Adrenal gland (tissue), 5 donors: ENCODE results near the gene C2CD3.

Experiments used
- POLR2A ChIP-seq, 2 donors: fragments of 450-650 bp; IDR thresholded peaks; one replicate each; pipeline ENCODE4 v1.6.1; 2017; ENCODE audit warnings: antibody characterized with exemption in 2 of 2, mild to moderate bottlenecking in 2 of 2, moderate library complexity in 1 of 2
- TF ChIP-seq, protein P1 (sequence below), 6 experiments: fragments of 450-650 bp in 4 of 6; fragments of 200-600 bp in 2 of 6; sonication (generic) in 1 of 6; IDR thresholded peaks; 1 replicate in 5 of 6; 2 replicates in 1 of 6; pipeline versions ENCODE4 v1.5.1 to v1.8.0; 2016 to 2021; ENCODE audit warnings: antibody characterized with exemption in 6 of 6, mild to moderate bottlenecking in 2 of 6, moderate library complexity in 1 of 6
- donor health status: DM: no; HTN: no; CAD: no.

DNA sequence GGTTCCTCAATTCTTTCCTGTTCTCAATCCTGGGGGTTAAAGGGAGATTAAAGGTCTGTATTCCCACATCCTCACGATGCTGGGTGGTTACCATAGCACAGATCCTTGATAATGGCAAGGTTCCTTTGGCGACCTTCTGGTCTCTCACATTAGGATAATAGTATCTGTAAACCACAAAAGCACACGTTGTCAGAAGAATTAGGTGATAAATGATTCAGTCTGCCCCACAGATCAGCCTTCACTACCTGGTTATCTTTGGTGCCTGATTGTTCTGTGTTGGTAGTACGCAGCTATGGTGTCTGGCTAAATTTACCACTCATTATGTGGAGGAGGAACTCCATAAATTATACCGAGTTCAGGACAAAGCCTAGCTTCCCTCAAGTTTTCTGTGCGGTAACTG, 78.4 kb downstream of the C2CD3 start:
- TF ChIP-seq, protein P1, sequence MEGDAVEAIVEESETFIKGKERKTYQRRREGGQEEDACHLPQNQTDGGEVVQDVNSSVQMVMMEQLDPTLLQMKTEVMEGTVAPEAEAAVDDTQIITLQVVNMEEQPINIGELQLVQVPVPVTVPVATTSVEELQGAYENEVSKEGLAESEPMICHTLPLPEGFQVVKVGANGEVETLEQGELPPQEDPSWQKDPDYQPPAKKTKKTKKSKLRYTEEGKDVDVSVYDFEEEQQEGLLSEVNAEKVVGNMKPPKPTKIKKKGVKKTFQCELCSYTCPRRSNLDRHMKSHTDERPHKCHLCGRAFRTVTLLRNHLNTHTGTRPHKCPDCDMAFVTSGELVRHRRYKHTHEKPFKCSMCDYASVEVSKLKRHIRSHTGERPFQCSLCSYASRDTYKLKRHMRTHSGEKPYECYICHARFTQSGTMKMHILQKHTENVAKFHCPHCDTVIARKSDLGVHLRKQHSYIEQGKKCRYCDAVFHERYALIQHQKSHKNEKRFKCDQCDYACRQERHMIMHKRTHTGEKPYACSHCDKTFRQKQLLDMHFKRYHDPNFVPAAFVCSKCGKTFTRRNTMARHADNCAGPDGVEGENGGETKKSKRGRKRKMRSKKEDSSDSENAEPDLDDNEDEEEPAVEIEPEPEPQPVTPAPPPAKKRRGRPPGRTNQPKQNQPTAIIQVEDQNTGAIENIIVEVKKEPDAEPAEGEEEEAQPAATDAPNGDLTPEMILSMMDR (IDR thresholded peaks at IDR 0.05): no peak
- TF ChIP-seq POLR2A (IDR thresholded peaks at IDR 0.05): no peak
